T-helper 17 cell (primary cell): Measurements from ENCODE around the gene CDK5RAP2. TPM values are rescaled to one million over a fixed set of nuclear protein-coding genes. Genes with fewer than 3 reads are reported as not detected.
"Not testable (repeated sequence)": the region's sequence is repeated elsewhere in the genome, so short reads cannot be mapped to it uniquely, and the experiment has no call there.

Source experiments
- ATAC-seq: fragments of 150-1000 bp; cut with Tn5 transposase; 2 replicates; pipeline ENCODE4 v1.10.0; 2021; ENCODE audit warnings: mild to moderate bottlenecking, moderate library complexity
- DNase-seq, 3 donors: peaks; one replicate each; pipeline versions ENCODE4 v3.0.0 to v3.0.0-alpha.2; 2020 to 2021
- H3K9me3 ChIP-seq: one replicate; pipeline ENCODE4 v1.7.0; 2013; ENCODE audit warnings: low read length, mild to moderate bottlenecking; ENCODE audit not compliant: control insufficient read depth, poor library complexity, severe bottlenecking
- H3K27ac Mint-ChIP-seq: one replicate; pipeline ENCODE4 v1.8.0; 2022; ENCODE audit warnings: mild to moderate bottlenecking, moderate library complexity, mixed read lengths
- H3K27me3 Mint-ChIP-seq: one replicate; pipeline ENCODE4 v1.8.0; 2022; ENCODE audit warnings: mixed read lengths
- H3K36me3 Mint-ChIP-seq: one replicate; pipeline ENCODE4 v1.8.0; 2022; ENCODE audit warnings: low read depth, mixed read lengths
- H3K4me1 Mint-ChIP-seq: one replicate; pipeline ENCODE4 v1.8.0; 2022; ENCODE audit warnings: mild to moderate bottlenecking, mixed read lengths
- H3K4me3 Mint-ChIP-seq: one replicate; pipeline ENCODE4 v1.8.0; 2022; ENCODE audit warnings: mild to moderate bottlenecking, moderate library complexity, mixed read lengths
- total RNA-seq, 4 donors: library from RNA in 2 of 4; stranded (reverse) in 2 of 4; gene quantifications; one replicate each; pipeline ENCODE4 v1.2.3 and lab custom pipeline; 2022 to 2026

Gene CDK5RAP2
- total RNA-seq, 2 donors from 2014 or later, result 59.5 to 68.1 TPM

DNA sequence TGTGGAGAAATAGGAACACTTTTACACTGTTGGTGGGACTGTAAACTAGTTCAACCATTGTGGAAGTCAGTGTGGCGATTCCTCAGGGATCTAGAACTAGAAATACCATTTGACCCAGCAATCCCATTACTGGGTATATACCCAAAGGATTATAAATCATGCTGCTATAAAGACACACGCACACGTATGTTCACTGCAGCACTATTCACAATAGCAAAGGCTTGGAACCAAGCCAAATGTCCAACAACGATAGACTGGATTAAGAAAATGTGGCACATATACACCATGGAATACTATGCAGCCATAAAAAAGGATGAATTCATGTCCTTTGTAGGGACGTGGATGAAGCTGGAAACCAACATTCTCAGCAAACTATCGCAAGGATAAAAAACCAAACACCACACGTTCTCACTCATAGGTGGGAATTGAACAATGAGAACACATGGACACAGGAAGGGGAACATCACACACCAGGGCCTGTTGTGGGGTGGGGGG, 27.7 kb downstream of the CDK5RAP2 start:
- H3K36me3 Mint-ChIP-seq, H3K4me3 Mint-ChIP-seq, H3K27ac Mint-ChIP-seq, H3K27me3 Mint-ChIP-seq, ATAC-seq, H3K4me1 Mint-ChIP-seq, H3K9me3 ChIP-seq, DNase-seq: not testable (repeated sequence)

DNA sequence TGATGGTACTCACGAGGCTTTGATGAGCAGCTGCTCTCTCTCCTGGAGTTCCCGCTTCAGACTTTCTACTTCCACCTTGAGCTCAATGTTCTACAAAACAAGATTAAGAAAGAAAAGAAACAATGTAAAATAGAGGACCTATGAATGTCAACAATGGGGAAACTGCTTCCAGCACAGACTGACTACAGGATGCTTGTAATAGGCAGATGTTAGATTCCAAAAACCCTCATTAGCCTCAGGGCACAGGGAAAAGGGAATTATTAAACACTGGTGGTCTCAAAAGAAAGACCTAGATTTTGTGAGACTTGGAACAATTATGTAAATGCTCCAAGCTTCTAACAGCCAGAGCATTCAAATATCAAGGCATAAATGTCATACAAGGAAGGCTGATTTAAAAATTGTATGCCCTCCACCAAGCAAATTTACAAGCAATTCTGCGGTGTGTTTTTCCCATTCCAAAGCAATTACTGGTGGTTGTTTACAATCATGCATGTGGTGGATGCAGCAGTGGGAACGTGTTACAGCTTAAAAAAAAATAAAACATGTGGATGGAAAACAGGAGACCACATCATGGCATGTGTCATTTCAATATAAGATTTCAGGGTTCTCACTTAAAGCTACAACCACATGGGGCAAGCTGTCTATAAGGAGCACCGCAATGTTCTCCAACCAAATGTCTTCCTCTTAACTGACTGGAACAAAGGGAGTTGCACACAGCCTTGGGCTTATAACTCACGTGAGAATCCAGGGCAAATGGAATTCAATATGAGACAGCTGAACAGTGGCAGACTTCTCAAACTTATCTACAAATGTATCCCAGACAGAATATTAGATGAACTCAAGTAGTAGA, 34.0 kb downstream of the CDK5RAP2 start:
- no peaks in the 10 kb centered on the region for H3K9me3 ChIP-seq
- no peak overlapping the region for H3K27ac Mint-ChIP-seq
- no peaks in the 10 kb centered on the region for H3K27me3 Mint-ChIP-seq
- peaks cover 12% of the 10 kb centered on the region for H3K4me1 Mint-ChIP-seq
- no peak overlapping the region for H3K4me3 Mint-ChIP-seq
- ATAC-seq (no peak), DNase-seq (no peak)
- peaks cover 12% of the 10 kb centered on the region for H3K36me3 Mint-ChIP-seq

GRCh38 chr9:120544441-120544840, 35.5 kb downstream of the CDK5RAP2 start:
- Mint-ChIP-seq H3K36me3 (peaks cover 16% of the 10 kb centered on the region), H3K27ac (no peak overlapping the region), H3K4me1 (peaks cover 9% of the 10 kb centered on the region), H3K27me3 (no peaks in the 10 kb centered on the region), H3K4me3 (no peak overlapping the region)
- DNase-seq (no peak), ATAC-seq (no peak)
- H3K9me3 ChIP-seq, result no peaks in the 10 kb centered on the region

GRCh38 chr9:120542701-120543490, 37.1 kb downstream of the CDK5RAP2 start:
- peaks cover 16% of the 10 kb centered on the region for H3K36me3 Mint-ChIP-seq
- no peaks in the 10 kb centered on the region for H3K9me3 ChIP-seq
- DNase-seq (no peak), ATAC-seq (no peak)
- no peaks in the 10 kb centered on the region for H3K27me3 Mint-ChIP-seq
- H3K4me1 Mint-ChIP-seq, result peaks cover 9% of the 10 kb centered on the region
- no peak overlapping the region for H3K27ac Mint-ChIP-seq
- no peak overlapping the region for H3K4me3 Mint-ChIP-seq

- DNase-seq (no peak), ATAC-seq (no peak)
- Mint-ChIP-seq H3K27me3 (no peaks in the 10 kb centered on the region), H3K4me1 (peaks cover 10% of the 10 kb centered on the region), H3K27ac (no peak overlapping the region), H3K36me3 (peaks cover 18% of the 10 kb centered on the region), H3K4me3 (no peak overlapping the region)
- H3K9me3 ChIP-seq, result no peaks in the 10 kb centered on the region
These were observed 38.0 kb downstream of the CDK5RAP2 start for GRCh38 chr9:120541921-120542320.

GRCh38 chr9:120539951-120540350, 40.0 kb downstream of the CDK5RAP2 start:
- ATAC-seq, result no peak
- H3K4me3 Mint-ChIP-seq, result no peak overlapping the region
- H3K9me3 ChIP-seq, result no peaks in the 10 kb centered on the region

GRCh38 chr9:120538339-120538738, 41.6 kb downstream of the CDK5RAP2 start:
- H3K4me1 Mint-ChIP-seq, result peaks cover 9% of the 10 kb centered on the region
- H3K4me3 Mint-ChIP-seq, result no peak overlapping the region
- H3K27ac Mint-ChIP-seq, result no peak overlapping the region
- peaks cover 19% of the 10 kb centered on the region for H3K36me3 Mint-ChIP-seq
- ATAC-seq (no peak), DNase-seq (no peak)
- no peaks in the 10 kb centered on the region for H3K27me3 Mint-ChIP-seq
- no peaks in the 10 kb centered on the region for H3K9me3 ChIP-seq

More at GRCh38 chr9:120539951-120540350, 40.0 kb downstream of the CDK5RAP2 start:
- Mint-ChIP-seq H3K27ac (no peak overlapping the region), H3K27me3 (no peaks in the 10 kb centered on the region), H3K4me1 (peaks cover 8% of the 10 kb centered on the region), H3K36me3 (peaks cover 18% of the 10 kb centered on the region)
- no peak for DNase-seq

GRCh38 chr9:120536949-120537640, 42.9 kb downstream of the CDK5RAP2 start:
- Mint-ChIP-seq H3K4me3 (no peak overlapping the region), H3K4me1 (peaks cover 14% of the 10 kb centered on the region), H3K27ac (peak overlapping the region; percentile 19), H3K36me3 (peaks cover 21% of the 10 kb centered on the region), H3K27me3 (no peaks in the 10 kb centered on the region)
- H3K9me3 ChIP-seq, result no peaks in the 10 kb centered on the region
- DNase-seq, result no peak
- no peak for ATAC-seq

DNA sequence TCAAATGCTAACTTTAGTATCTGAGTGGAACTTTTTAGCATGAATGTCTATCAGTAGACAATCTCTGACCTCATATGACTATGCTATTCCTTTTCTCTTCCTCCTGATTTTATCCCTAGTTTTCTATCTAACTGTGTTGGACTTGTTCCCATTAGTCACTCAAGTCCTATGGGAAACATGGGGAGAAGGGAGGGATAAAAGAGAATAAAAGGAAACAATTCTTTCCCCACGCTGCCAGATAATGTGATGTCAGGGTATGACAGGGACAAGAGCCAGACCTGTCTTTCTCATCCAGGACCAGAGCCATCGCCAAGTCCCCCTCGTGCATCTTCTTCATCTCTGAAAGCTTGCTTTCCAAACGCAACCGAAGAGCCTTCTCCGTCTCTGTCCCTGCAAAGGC, 43.9 kb downstream of the CDK5RAP2 start:
- H3K4me3 Mint-ChIP-seq, result no peak overlapping the region
- peaks cover 14% of the 10 kb centered on the region for H3K4me1 Mint-ChIP-seq
- H3K27ac Mint-ChIP-seq, result no peak overlapping the region
- DNase-seq, result no peak
- H3K27me3 Mint-ChIP-seq, result no peaks in the 10 kb centered on the region
- ATAC-seq, result no peak
- no peaks in the 10 kb centered on the region for H3K9me3 ChIP-seq
- peaks cover 23% of the 10 kb centered on the region for H3K36me3 Mint-ChIP-seq

- DNase-seq, result no peak
- H3K9me3 ChIP-seq, result no peaks in the 10 kb centered on the region
- Mint-ChIP-seq H3K27ac (peak overlapping the region; percentile 24), H3K4me1 (peaks cover 14% of the 10 kb centered on the region), H3K4me3 (no peak overlapping the region), H3K36me3 (peaks cover 25% of the 10 kb centered on the region), H3K27me3 (no peaks in the 10 kb centered on the region)
- no peak for ATAC-seq
These were observed 45.7 kb downstream of the CDK5RAP2 start for GRCh38 chr9:120534266-120534665.

GRCh38 chr9:120532891-120533290, 47.1 kb downstream of the CDK5RAP2 start:
- Mint-ChIP-seq H3K4me3 (no peak overlapping the region), H3K27me3 (no peaks in the 10 kb centered on the region), H3K4me1 (peaks cover 14% of the 10 kb centered on the region), H3K36me3 (peaks cover 30% of the 10 kb centered on the region), H3K27ac (peak overlapping the region; percentile 37)
- H3K9me3 ChIP-seq, result no peaks in the 10 kb centered on the region
- ATAC-seq, result no peak
- DNase-seq, result no peak

GRCh38 chr9:120532475-120532874, 47.5 kb downstream of the CDK5RAP2 start:
- H3K9me3 ChIP-seq, result no peaks in the 10 kb centered on the region
- Mint-ChIP-seq H3K36me3 (peaks cover 30% of the 10 kb centered on the region), H3K4me1 (peaks cover 14% of the 10 kb centered on the region), H3K27me3 (no peaks in the 10 kb centered on the region), H3K27ac (peak overlapping the region; percentile 37), H3K4me3 (no peak overlapping the region)
- DNase-seq (no peak), ATAC-seq (no peak)
